Neuronal stem cell (in vitro differentiated cells): Measurements from ENCODE around the gene COQ10B.

Source experiments
- DNase-seq: peaks from one replicate; pipeline ENCODE4 v3.0.0-alpha.2; 2013; ENCODE audit warnings: low spot score
- H2AFZ ChIP-seq: one replicate; pipeline ENCODE4 v1.6.1; 2013; ENCODE audit warnings: mild to moderate bottlenecking, low read length, inconsistent platforms
- H2AK5ac ChIP-seq: 2 replicates; pipeline ENCODE4 v1.6.1; 2013; ENCODE audit warnings: low read depth, mild to moderate bottlenecking, inconsistent platforms, low read length, moderate library complexity, mixed read lengths
- H2BK120ac ChIP-seq: 2 replicates; pipeline ENCODE4 v1.6.1; 2013; ENCODE audit warnings: low read depth, mild to moderate bottlenecking, inconsistent platforms, low read length, moderate library complexity, mixed read lengths
- H2BK12ac ChIP-seq: one replicate; pipeline ENCODE4 v1.6.1; 2013; ENCODE audit warnings: low read length, inconsistent platforms
- H2BK15ac ChIP-seq: 2 replicates; pipeline ENCODE4 v1.6.1; 2013; ENCODE audit warnings: mild to moderate bottlenecking, low read length, inconsistent platforms, mixed read lengths
- H2BK5ac ChIP-seq: one replicate; pipeline ENCODE4 v1.6.1; 2013; ENCODE audit warnings: inconsistent platforms, mild to moderate bottlenecking, low read length, moderate library complexity
- H3K14ac ChIP-seq: one replicate; pipeline ENCODE4 v1.6.1; 2013; ENCODE audit warnings: low read length, inconsistent platforms
- H3K18ac ChIP-seq: 2 replicates; pipeline ENCODE4 v1.6.1; 2013; ENCODE audit warnings: low read length, inconsistent platforms
- H3K23ac ChIP-seq: 2 replicates; pipeline ENCODE4 v1.6.1; 2013; ENCODE audit warnings: low read depth, mild to moderate bottlenecking, mixed read lengths, low read length, inconsistent platforms; ENCODE audit not compliant: poor library complexity
- H3K27ac ChIP-seq: replicated peaks from 3 replicates; pipeline ENCODE4 v1.5.1; 2013; ENCODE audit warnings: low read length, inconsistent platforms
- H3K27me3 ChIP-seq, 3 experiments: 2 replicates each; pipeline ENCODE4 v1.6.1; 2013; ENCODE audit warnings: low read length in 3 of 3, mild to moderate bottlenecking in 2 of 3, inconsistent platforms in 1 of 3, low read depth in 1 of 3, mixed read lengths in 1 of 3, moderate library complexity in 1 of 3; ENCODE audit not compliant: control insufficient read depth in 3 of 3, insufficient read depth in 3 of 3
- H3K36me3 ChIP-seq, 2 donors: replicated peaks in 1 of 2; 2 replicates each; pipeline ENCODE4 v1.6.1; 2013; ENCODE audit warnings: low read length in 2 of 2; ENCODE audit not compliant: control insufficient read depth in 2 of 2, insufficient read depth in 2 of 2
- H3K4ac ChIP-seq: 2 replicates; pipeline ENCODE4 v1.6.1; 2013; ENCODE audit warnings: inconsistent platforms, mild to moderate bottlenecking, low read length, moderate library complexity
- H3K4me1 ChIP-seq, 2 donors: 1 replicate in 1 of 2; 2 replicates in 1 of 2; pipeline ENCODE4 v1.6.1; 2013; ENCODE audit warnings: low read length in 2 of 2, low read depth in 1 of 2; ENCODE audit not compliant: control insufficient read depth in 2 of 2, insufficient read depth in 1 of 2
- H3K4me2 ChIP-seq: one replicate; pipeline ENCODE4 v1.6.1; 2013; ENCODE audit warnings: mild to moderate bottlenecking, low read length, inconsistent platforms; ENCODE audit not compliant: insufficient read depth, poor library complexity, severe bottlenecking
- H3K4me3 ChIP-seq, 2 donors: 2 replicates each; pipeline ENCODE4 v1.5.1; 2013; ENCODE audit warnings: low read length in 2 of 2, mild to moderate bottlenecking in 2 of 2, inconsistent platforms in 1 of 2, moderate library complexity in 1 of 2
- H3K79me1 ChIP-seq: one replicate; pipeline ENCODE4 v1.6.1; 2013; ENCODE audit warnings: low read depth, mild to moderate bottlenecking, inconsistent platforms, low read length, moderate library complexity
- H3K9ac ChIP-seq: one replicate; pipeline ENCODE4 v1.6.1; 2013; ENCODE audit warnings: mild to moderate bottlenecking, low read depth, low read length, inconsistent platforms; ENCODE audit not compliant: poor library complexity
- H3K9me3 ChIP-seq, 2 donors: replicated peaks in 1 of 2; 2 replicates each; pipeline versions ENCODE3 to v1.6.1; 2013; ENCODE audit warnings: low read length in 2 of 2, mild to moderate bottlenecking in 2 of 2, inconsistent platforms in 1 of 2, low read depth in 1 of 2, mixed read lengths in 1 of 2, moderate library complexity in 1 of 2; ENCODE audit not compliant: control insufficient read depth in 2 of 2, insufficient read depth in 1 of 2
- H4K8ac ChIP-seq: one replicate; pipeline ENCODE4 v1.6.1; 2013; ENCODE audit warnings: low read depth, mild to moderate bottlenecking, inconsistent platforms, low read length, moderate library complexity
- H4K91ac ChIP-seq: one replicate; pipeline ENCODE4 v1.6.1; 2013; ENCODE audit warnings: low read length, low read depth, mild to moderate bottlenecking, inconsistent platforms; ENCODE audit not compliant: poor library complexity
- WGBS, 2 donors: extraction: QIAGEN DNeasy Blood & Tissue Kit; methylation state at CpG; one replicate each; pipeline ENCODE4 v1.1.7; 2013; ENCODE audit warnings: missing lambda C conversion rate in 2 of 2, mixed read lengths in 1 of 2; ENCODE audit not compliant: insufficient read length in 2 of 2, insufficient replicate concordance in 1 of 2; ENCODE audit errors: extremely low coverage in 2 of 2; 5-methylcytosine and 5-hydroxymethylcytosine counted together

COQ10B gene

GRCh38 chr2:197514754-197515153 lies 61.4 kb downstream of the COQ10B start:
- H3K27ac ChIP-seq, result no peak overlapping the region
- H3K23ac ChIP-seq, result no peak overlapping the region
- H3K4me1 ChIP-seq, result peaks cover 0 to 9% of the 10 kb centered on the region in 2 donors
- no peak overlapping the region for H4K8ac ChIP-seq
- H2AFZ ChIP-seq, result peak overlapping the region; percentile 88
- no peak overlapping the region for H3K14ac ChIP-seq
- no peaks in the 10 kb centered on the region for H3K9me3 ChIP-seq
- H2AK5ac ChIP-seq, result no peak overlapping the region
- H2BK15ac ChIP-seq, result no peak overlapping the region
- H3K79me1 ChIP-seq, result peaks cover 2% of the 10 kb centered on the region
- no peak overlapping the region for H3K4me2 ChIP-seq
- H3K4me3 ChIP-seq, result peak overlapping the region in 1 of 2 donors; percentile 94
- H3K4ac ChIP-seq, result no peak overlapping the region
- no CpG with 5 or more reads among the region's 3 CpGs for WGBS, 2 donors
- H2BK120ac ChIP-seq, result no peak overlapping the region
- no peaks in the 10 kb centered on the region for H3K27me3 ChIP-seq
- H2BK5ac ChIP-seq, result no peak overlapping the region
- H4K91ac ChIP-seq, result no peak overlapping the region
- no peak overlapping the region for H3K9ac ChIP-seq
- no peak overlapping the region for H2BK12ac ChIP-seq
- H3K18ac ChIP-seq, result no peak overlapping the region
- DNase-seq, result no peak
- peaks cover 0 to 12% of the 10 kb centered on the region in 2 donors for H3K36me3 ChIP-seq

- peak overlapping the region; percentile 88 for H2AFZ ChIP-seq
- H3K27ac ChIP-seq, result peak overlapping the region; percentile 68
- H3K9me3 ChIP-seq, result no peaks in the 10 kb centered on the region
- H3K4me2 ChIP-seq, result peak overlapping the region; percentile 29
- H3K23ac ChIP-seq, result peak overlapping the region; percentile 97
- WGBS, 2 donors, result no CpG with 5 or more reads among the region's 16 CpGs
- peak; percentile 6 for DNase-seq
- peaks cover 0 to 9% of the 10 kb centered on the region in 2 donors for H3K4me1 ChIP-seq
- H2BK5ac ChIP-seq, result no peak overlapping the region
- H3K4ac ChIP-seq, result no peak overlapping the region
- peaks cover under 1% of the 10 kb centered on the region for H3K79me1 ChIP-seq
- H2BK120ac ChIP-seq, result no peak overlapping the region
- no peak overlapping the region for H4K91ac ChIP-seq
- peak overlapping the region; percentile 78 to 94 for H3K4me3 ChIP-seq
- no peak overlapping the region for H4K8ac ChIP-seq
- no peak overlapping the region for H2AK5ac ChIP-seq
- H3K27me3 ChIP-seq, result no peaks in the 10 kb centered on the region
- H3K14ac ChIP-seq, result no peak overlapping the region
- H2BK15ac ChIP-seq, result no peak overlapping the region
- peaks cover 0 to 13% of the 10 kb centered on the region in 2 donors for H3K36me3 ChIP-seq
- H3K18ac ChIP-seq, result no peak overlapping the region
- no peak overlapping the region for H3K9ac ChIP-seq
- H2BK12ac ChIP-seq, result no peak overlapping the region
Observed at GRCh38 chr2:197515315-197515738, 62.0 kb downstream of the COQ10B start.

GRCh38 chr2:197515739-197516392 lies 62.5 kb downstream of the COQ10B start, which contains the start of gene MOB4:
Gene MOB4, plus strand, starts transcription at chr2:197516066. Its CDS starts 21 bp downstream, at chr2:197516087.
- Histone ChIP-seq H3K4ac (peak within 1 kb of the TSS; percentile 39), H3K79me1 (no peaks in the 10 kb centered on the region), H4K91ac (no peak within 1 kb of the TSS), H3K18ac (peak within 1 kb of the TSS; percentile 98), H3K4me2 (peak within 1 kb of the TSS; percentile 58), H2BK12ac (no peak within 1 kb of the TSS), H3K4me3 (peak within 1 kb of the TSS; percentile 91 to 94), H3K27me3 (no peaks in the 10 kb centered on the region), H3K23ac (peak within 1 kb of the TSS; percentile 97), H2AFZ (peak within 1 kb of the TSS; percentile 88), H3K14ac (peak within 1 kb of the TSS; percentile 65), H3K9me3 (no peaks in the 10 kb centered on the region), H3K9ac (peak within 1 kb of the TSS; percentile 100), H4K8ac (no peak within 1 kb of the TSS), H3K27ac (peak within 1 kb of the TSS; percentile 71), H2BK15ac (peak within 1 kb of the TSS; percentile 7), H2BK120ac (peak within 1 kb of the TSS; percentile 29), H3K36me3 (peaks cover 0 to 18% of the 10 kb centered on the region in 2 donors), H2BK5ac (peak within 1 kb of the TSS; percentile 45), H2AK5ac (peak within 1 kb of the TSS; percentile 16), H3K4me1 (peaks cover 0 to 9% of the 10 kb centered on the region in 2 donors)
- DNase-seq, result peak; percentile 95
- WGBS, 2 donors, result no CpG with 5 or more reads among the region's 66 CpGs

- H2AK5ac ChIP-seq, result peak overlapping the region; percentile 16
- peaks cover 0 to 9% of the 10 kb centered on the region in 2 donors for H3K4me1 ChIP-seq
- no peaks in the 10 kb centered on the region for H3K27me3 ChIP-seq
- H4K91ac ChIP-seq, result no peak overlapping the region
- peak overlapping the region; percentile 100 for H3K9ac ChIP-seq
- H3K79me1 ChIP-seq, result no peaks in the 10 kb centered on the region
- H3K9me3 ChIP-seq, result no peaks in the 10 kb centered on the region
- H2AFZ ChIP-seq, result peak overlapping the region; percentile 88
- no peak for DNase-seq
- peak overlapping the region; percentile 7 for H2BK15ac ChIP-seq
- peak overlapping the region; percentile 91 to 94 for H3K4me3 ChIP-seq
- H2BK120ac ChIP-seq, result peak overlapping the region; percentile 29
- H2BK12ac ChIP-seq, result no peak overlapping the region
- H3K4ac ChIP-seq, result peak overlapping the region; percentile 39
- H3K36me3 ChIP-seq, result peaks cover 0 to 21% of the 10 kb centered on the region in 2 donors
- peak overlapping the region; percentile 97 for H3K23ac ChIP-seq
- H3K18ac ChIP-seq, result peak overlapping the region; percentile 98
- H3K27ac ChIP-seq, result peak overlapping the region; percentile 36
- no peak overlapping the region for H3K14ac ChIP-seq
- no CpG with 5 or more reads among the region's 17 CpGs for WGBS, 2 donors
- H4K8ac ChIP-seq, result no peak overlapping the region
- peak overlapping the region; percentile 45 for H2BK5ac ChIP-seq
- H3K4me2 ChIP-seq, result peak overlapping the region; percentile 58
Observed at GRCh38 chr2:197516393-197516761, 63.0 kb downstream of the COQ10B start.
